Measurements from ENCODE around the gene BECN2. TPM values are rescaled to one million over a fixed set of nuclear protein-coding genes. Genes with fewer than 3 reads are reported as not detected.

Gene BECN2
- total RNA-seq, 2 experiments from 2014 or later = not detected

GRCh38 chr1:241944300-241944699 is 13.3 kb upstream of the BECN2 start:
- no peaks in the 10 kb centered on the region for H3K36me3 Mint-ChIP-seq
- H3K27me3 Mint-ChIP-seq = peaks cover 8% of the 10 kb centered on the region
- intact Hi-C loops (cut with micrococcal nuclease) = no loop called here
- CTCF ChIA-PET = interaction anchor here (0.8 kb wide), 1 partner anchor 332 kb away, joined by 3 read pairs; no protein-coding TSS in a partner anchor
- H3K4me3 Mint-ChIP-seq = no peak overlapping the region
- H3K27ac Mint-ChIP-seq = no peak overlapping the region
- POLR2A ChIA-PET = no interaction called here
- no peaks in the 10 kb centered on the region for H3K4me1 Mint-ChIP-seq (ENCODE audit: low read depth)
- no peak for DNase-seq
- H3K9me3 Mint-ChIP-seq = peaks cover 4% of the 10 kb centered on the region

- ChIA-PET CTCF (no interaction called here), POLR2A (no interaction called here)
- intact Hi-C loops (cut with micrococcal nuclease) = no loop called here
These were observed 10.2 kb upstream of the BECN2 start for GRCh38 chr1:241947354-241947753.

GRCh38 chr1:241950390-241950789 is 7.2 kb upstream of the BECN2 start:
- CTCF ChIA-PET = no interaction called here

More at GRCh38 chr1:241947354-241947753, 10.2 kb upstream of the BECN2 start:
- Mint-ChIP-seq H3K36me3 (no peaks in the 10 kb centered on the region), H3K9me3 (no peaks in the 10 kb centered on the region), H3K27me3 (peaks cover 8% of the 10 kb centered on the region), H3K27ac (no peak overlapping the region), H3K4me3 (no peak overlapping the region), H3K4me1 (ENCODE audit: low read depth) (no peaks in the 10 kb centered on the region)
- no peak for DNase-seq

GRCh38 chr1:241962153-241962552 is 4.6 kb downstream of the BECN2 start:
- no peak overlapping the region for H3K4me3 Mint-ChIP-seq
- H3K27ac Mint-ChIP-seq = no peak overlapping the region
- intact Hi-C loops (cut with micrococcal nuclease) = no loop called here
- no peaks in the 10 kb centered on the region for H3K9me3 Mint-ChIP-seq
- no peak for DNase-seq
- H3K36me3 Mint-ChIP-seq = no peaks in the 10 kb centered on the region
- POLR2A ChIA-PET = no interaction called here
- CTCF ChIA-PET = no interaction called here
- no peaks in the 10 kb centered on the region for H3K27me3 Mint-ChIP-seq
- no peaks in the 10 kb centered on the region for H3K4me1 Mint-ChIP-seq (ENCODE audit: low read depth)

More at GRCh38 chr1:241950390-241950789, 7.2 kb upstream of the BECN2 start:
- Mint-ChIP-seq H3K27me3 (peaks cover 6% of the 10 kb centered on the region), H3K9me3 (no peaks in the 10 kb centered on the region), H3K36me3 (no peaks in the 10 kb centered on the region), H3K4me1 (ENCODE audit: low read depth) (no peaks in the 10 kb centered on the region), H3K4me3 (no peak overlapping the region), H3K27ac (no peak overlapping the region)
- POLR2A ChIA-PET = no interaction called here
- intact Hi-C loops (cut with micrococcal nuclease) = no loop called here
- no peak for DNase-seq

GRCh38 chr1:241963722-241964121 is 6.2 kb downstream of the BECN2 start:
- H3K4me3 Mint-ChIP-seq = no peak overlapping the region
- no peaks in the 10 kb centered on the region for H3K27me3 Mint-ChIP-seq
- POLR2A ChIA-PET = no interaction called here
- intact Hi-C loops (cut with micrococcal nuclease) = no loop called here
- CTCF ChIA-PET = interaction anchor here (0.6 kb wide), 1 partner anchor 32 kb away, joined by 3 read pairs; no protein-coding TSS in a partner anchor
- no peaks in the 10 kb centered on the region for H3K9me3 Mint-ChIP-seq
- no peak for DNase-seq
- H3K27ac Mint-ChIP-seq = no peak overlapping the region
- no peaks in the 10 kb centered on the region for H3K4me1 Mint-ChIP-seq (ENCODE audit: low read depth)
- H3K36me3 Mint-ChIP-seq = no peaks in the 10 kb centered on the region

GRCh38 chr1:241964550-241965282 is 7.1 kb downstream of the BECN2 start:
- H3K27ac Mint-ChIP-seq = no peak overlapping the region
- H3K9me3 Mint-ChIP-seq = no peaks in the 10 kb centered on the region
- CTCF ChIA-PET = no interaction called here
- H3K4me1 Mint-ChIP-seq (ENCODE audit: low read depth) = no peaks in the 10 kb centered on the region
- POLR2A ChIA-PET = no interaction called here
- H3K36me3 Mint-ChIP-seq = no peaks in the 10 kb centered on the region
- no peak overlapping the region for H3K4me3 Mint-ChIP-seq
- no peaks in the 10 kb centered on the region for H3K27me3 Mint-ChIP-seq
- intact Hi-C loops (cut with micrococcal nuclease) = no loop called here
- no peak for DNase-seq

- no peaks in the 10 kb centered on the region for H3K9me3 Mint-ChIP-seq
- ChIA-PET POLR2A (no interaction called here), CTCF (no interaction called here)
- no peak overlapping the region for H3K4me3 Mint-ChIP-seq
- no peak for DNase-seq
- H3K36me3 Mint-ChIP-seq = no peaks in the 10 kb centered on the region
- H3K4me1 Mint-ChIP-seq (ENCODE audit: low read depth) = no peaks in the 10 kb centered on the region
- intact Hi-C loops (cut with micrococcal nuclease) = no loop called here
- H3K27ac Mint-ChIP-seq = no peak overlapping the region
- peaks cover 2% of the 10 kb centered on the region for H3K27me3 Mint-ChIP-seq
These were observed 11.0 kb downstream of the BECN2 start for GRCh38 chr1:241968611-241969010.

- POLR2A ChIA-PET = no interaction called here
- CTCF ChIA-PET = interaction anchor here (1.6 kb wide), 1 partner anchor 13 kb away, joined by 4 read pairs; no protein-coding TSS in a partner anchor
- intact Hi-C loops (cut with micrococcal nuclease) = no loop called here
These were observed 15.3 kb downstream of the BECN2 start for GRCh38 chr1:241972703-241973369.

GRCh38 chr1:241976229-241976628 is 18.7 kb downstream of the BECN2 start:
- H3K36me3 Mint-ChIP-seq = no peaks in the 10 kb centered on the region
- H3K9me3 Mint-ChIP-seq = no peaks in the 10 kb centered on the region
- intact Hi-C loops (cut with micrococcal nuclease) = no loop called here
- H3K4me3 Mint-ChIP-seq = no peak overlapping the region
- DNase-seq = no peak
- H3K27ac Mint-ChIP-seq = no peak overlapping the region
- POLR2A ChIA-PET = no interaction called here
- CTCF ChIA-PET = interaction anchor here (0.7 kb wide), 1 partner anchor 22 kb away, joined by 3 read pairs; no protein-coding TSS in a partner anchor
- H3K27me3 Mint-ChIP-seq = peaks cover 3% of the 10 kb centered on the region
- H3K4me1 Mint-ChIP-seq (ENCODE audit: low read depth) = no peaks in the 10 kb centered on the region

More at GRCh38 chr1:241972703-241973369, 15.3 kb downstream of the BECN2 start:
- H3K27ac Mint-ChIP-seq = no peak overlapping the region
- H3K4me3 Mint-ChIP-seq = no peak overlapping the region
- H3K27me3 Mint-ChIP-seq = peaks cover 2% of the 10 kb centered on the region
- no peaks in the 10 kb centered on the region for H3K4me1 Mint-ChIP-seq (ENCODE audit: low read depth)
- H3K9me3 Mint-ChIP-seq = no peaks in the 10 kb centered on the region
- DNase-seq = no peak
- no peaks in the 10 kb centered on the region for H3K36me3 Mint-ChIP-seq

GRCh38 chr1:241979071-241979470 is 21.5 kb downstream of the BECN2 start:
- intact Hi-C loops (cut with micrococcal nuclease) = no loop called here
- POLR2A ChIA-PET = no interaction called here
- Mint-ChIP-seq H3K27ac (no peak overlapping the region), H3K36me3 (no peaks in the 10 kb centered on the region), H3K27me3 (peaks cover 1% of the 10 kb centered on the region), H3K4me3 (no peak overlapping the region), H3K9me3 (no peaks in the 10 kb centered on the region), H3K4me1 (ENCODE audit: low read depth) (no peaks in the 10 kb centered on the region)
- CTCF ChIA-PET = interaction anchor here (1.0 kb wide), 1 partner anchor 84 kb away, joined by 3 read pairs; no protein-coding TSS in a partner anchor
- no peak for DNase-seq

GRCh38 chr1:241979926-241980325 is 22.4 kb downstream of the BECN2 start:
- CTCF ChIA-PET = interaction anchor here (1.0 kb wide), 1 partner anchor 85 kb away, joined by 3 read pairs; no protein-coding TSS in a partner anchor
- peaks cover 1% of the 10 kb centered on the region for H3K27me3 Mint-ChIP-seq
- H3K4me3 Mint-ChIP-seq = no peak overlapping the region
- no peaks in the 10 kb centered on the region for H3K4me1 Mint-ChIP-seq (ENCODE audit: low read depth)
- no peak for DNase-seq
- H3K27ac Mint-ChIP-seq = no peak overlapping the region
- H3K9me3 Mint-ChIP-seq = no peaks in the 10 kb centered on the region
- POLR2A ChIA-PET = no interaction called here
- intact Hi-C loops (cut with micrococcal nuclease) = no loop called here
- H3K36me3 Mint-ChIP-seq = no peaks in the 10 kb centered on the region

GRCh38 chr1:241985787-241986186 is 28.2 kb downstream of the BECN2 start:
- H3K4me1 Mint-ChIP-seq (ENCODE audit: low read depth) = no peaks in the 10 kb centered on the region
- H3K9me3 Mint-ChIP-seq = no peaks in the 10 kb centered on the region
- DNase-seq = peak; percentile 28
- no peaks in the 10 kb centered on the region for H3K36me3 Mint-ChIP-seq
- POLR2A ChIA-PET = no interaction called here
- CTCF ChIA-PET = interaction anchor here (0.7 to 2.9 kb wide), 3 partner anchors 12 to 375 kb away, joined by 3 to 20 read pairs (median 4); partner anchors contain the start of gene MAP1LC3C
- H3K4me3 Mint-ChIP-seq = no peak overlapping the region
- intact Hi-C loops (cut with micrococcal nuclease) = no loop called here
- no peak overlapping the region for H3K27ac Mint-ChIP-seq
- peaks cover 4% of the 10 kb centered on the region for H3K27me3 Mint-ChIP-seq

All from activated CD4-positive, alpha-beta memory T cell treated with anti-CD3 and anti-CD28 coated beads for 36 hours (primary cell).